Heart left ventricle (tissue), 16 donors: ENCODE results near the gene SPATA45. TPM values are rescaled to one million over a fixed set of nuclear protein-coding genes. Genes with fewer than 3 reads are reported as not detected.

Experiments used
- ATAC-seq, 4 donors: fragments of 200-7000 bp; cut with Tn5 transposase; one replicate each; pipeline ENCODE4 v1.9.1; 2020 to 2022; ENCODE audit warnings: moderate library complexity in 4 of 4, mild to moderate bottlenecking in 3 of 4, moderate number of reproducible peaks in 1 of 4
- DNase-seq, 5 donors: peaks; one replicate each; pipeline ENCODE4 v3.0.0-alpha.2; 2020
- H3K27ac ChIP-seq, 12 donors: fragments of 200-600 bp; sonication (generic) in 4 of 12; one replicate each; pipeline versions ENCODE4 v1.5.0 to v1.8.0; 2016 to 2022; ENCODE audit warnings: mild to moderate bottlenecking in 2 of 12
- H3K27me3 ChIP-seq, 9 donors: fragments of 200-600 bp; sonication (generic) in 2 of 9; one replicate each; pipeline versions ENCODE4 v1.5.1 to v1.8.0; 2016 to 2022; ENCODE audit warnings: mild to moderate bottlenecking in 3 of 9
- H3K36me3 ChIP-seq, 9 donors: fragments of 200-600 bp; sonication (generic) in 2 of 9; one replicate each; pipeline versions ENCODE4 v1.5.0 to v1.8.0; 2018 to 2022; ENCODE audit warnings: mild to moderate bottlenecking in 2 of 9
- H3K4me1 ChIP-seq, 12 donors: fragments of 200-600 bp; sonication (generic) in 4 of 12; one replicate each; pipeline versions ENCODE4 v1.5.0 to v1.8.0; 2016 to 2022; ENCODE audit warnings: mild to moderate bottlenecking in 3 of 12
- H3K4me3 ChIP-seq, 12 donors: fragments of 200-600 bp; sonication (generic) in 4 of 12; one replicate each; pipeline versions ENCODE4 v1.5.0 to v1.8.0; 2017 to 2022; ENCODE audit warnings: mild to moderate bottlenecking in 9 of 12, moderate library complexity in 4 of 12
- H3K9me3 ChIP-seq, 12 donors: fragments of 200-600 bp; sonication (generic) in 4 of 12; one replicate each; pipeline versions ENCODE4 v1.5.0 to v1.8.0; 2016 to 2022; ENCODE audit warnings: mild to moderate bottlenecking in 1 of 12
- CTCF ChIP-seq, 12 donors: fragments of 200-600 bp; sonication (generic) in 4 of 12; IDR thresholded peaks; one replicate each; pipeline versions ENCODE4 v1.5.0 to v1.8.0; 2018 to 2022; ENCODE audit warnings: antibody characterized with exemption in 12 of 12, mild to moderate bottlenecking in 5 of 12
- POLR2A ChIP-seq, 2 donors: fragments of 450-650 bp; IDR thresholded peaks; one replicate each; pipeline ENCODE4 v1.6.1; 2017; ENCODE audit warnings: antibody characterized with exemption in 2 of 2, mild to moderate bottlenecking in 2 of 2, moderate library complexity in 2 of 2
- WGBS, 4 donors: extraction: QIAGEN DNeasy Blood & Tissue Kit in 2 of 4; methylation state at CpG; one replicate each; pipeline versions ENCODE4 v1.1.5 to v1.1.7; 2013 to 2018; 5-methylcytosine and 5-hydroxymethylcytosine counted together
- intact Hi-C, 10 donors: fragments of 100-400 bp; cut with DNase I; formaldehyde crosslinking; loops; one replicate each; pipeline versions ENCODE4 v1.11.1 to v1.14.2; 2022
- long read RNA-seq, 3 donors: library from polyadenylated mRNA; unstranded; transcript quantifications; one replicate each; pipeline ENCODE4 v2.0.0, GENCODE V29; 2020 to 2021
- polyA plus RNA-seq, 2 donors: library from polyadenylated mRNA; stranded (reverse); fragments of 200-250 nt; gene quantifications; one replicate each; pipeline ENCODE4 v1.2.3, GENCODE V29; 2013
- total RNA-seq, 9 donors: library from RNA; depleted of rRNA in 2 of 9; stranded (reverse); fragments of >200 nt in 2 of 9; fragmentation: NEBNext Ultra II Directional in 3 of 9; extraction: Animal tissue kit (Norgen Biotek cat#: 25700) in 3 of 9; gene quantifications; one replicate each; pipeline versions ENCODE4 v1.1.0 to v1.2.4, GENCODE V29; 2016 to 2023
- donor health status: ischemic (EF 13 %, LVEDD 7.1; RV severe dilation, severe dysfunction).
- donor health status: healthy with polysubstance abuse.
- donor health status: DM: no; HTN: yes; CAD: no.
- donor health status: DM: no; HTN: no; CAD: no.
- donor health status: ischemic (EF 25% LVEDD 6.9; RV normal size, moderate dysfunction).
- donor health status: ischemic (EF 25% LVEDD 5.7; RV mildly dilated, moderate dysfunction).
- donor health status: healthy.
- donor health status: DM: yes; HTN: yes; CAD: no.
- donor health status: ischemic (EF 35%, LVEDD 5.7; RV mildly dilated, moderate dysfunction).
- donor health status: nonischemic (EF 11% LVEDD 7.7; RV severe dilation, severe dysfunction).
- donor health status: DM: yes; HTN: yes; CAD: no.
- donor health status: PGD.
- donor health status: ischemic (EF 29% LVEDD 5.4; RV normal size, mild dysfunction).
- donor health status: nonischemic (EF 23%, LVEDD 6.1; RV moderate dilation, normal function).

The SPATA45 gene
- total RNA-seq (not detected), polyA plus RNA-seq (not detected)
- long read RNA-seq, donor 1 = 0 reads
- long read RNA-seq, donor 2 = 0 reads
- long read RNA-seq, donor 3 = 0 reads

GRCh38 chr1:212847549-212847948, at the start of gene SPATA45:
SPATA45 (minus strand) TSS chr1:212847649; CDS start chr1:212836149, 11,500 bp downstream.
- Histone ChIP-seq H3K4me3 (no peak within 1 kb of the TSS), H3K9me3 (no peaks in the 10 kb centered on the region), H3K27me3 (no peaks in the 10 kb centered on the region), H3K27ac (no peak within 1 kb of the TSS), H3K36me3 (no peaks in the 10 kb centered on the region), H3K4me1 (no peaks in the 10 kb centered on the region)
- ATAC-seq = no peak
- no peak for DNase-seq
- TF ChIP-seq CTCF (IDR thresholded peaks at IDR 0.05) = no peak
- TF ChIP-seq POLR2A (IDR thresholded peaks at IDR 0.05) = no peak
- intact Hi-C loops = no loop called here
- 88 to 97% (median 94%) methylated on average over 4 of the region's 4 CpGs for whole genome bisulfite sequencing, 4 donors

GRCh38 chr1:212892108-212892507, 44.7 kb upstream of the SPATA45 start:
- no peak for ATAC-seq
- H3K36me3 ChIP-seq = peaks cover 0 to 89% (median 74%) of the 10 kb centered on the region in 9 donors
- WGBS, 4 donors = 90 to 100% (median 94%) methylated on average over 1 of the region's 1 CpG
- H3K27me3 ChIP-seq = no peaks in the 10 kb centered on the region
- TF ChIP-seq POLR2A (IDR thresholded peaks at IDR 0.05) = no peak
- no peak for TF ChIP-seq CTCF (IDR thresholded peaks at IDR 0.05)
- DNase-seq = no peak
- H3K4me3 ChIP-seq = no peak overlapping the region
- intact Hi-C loops = no loop called here
- no peaks in the 10 kb centered on the region for H3K9me3 ChIP-seq
- no peak overlapping the region for H3K27ac ChIP-seq
- H3K4me1 ChIP-seq = no peaks in the 10 kb centered on the region

- 72 to 88% (median 78%) methylated on average over 4 of the region's 4 CpGs for WGBS, 4 donors
- no peak for ATAC-seq
- H3K36me3 ChIP-seq = peaks cover 0 to 87% (median 75%) of the 10 kb centered on the region in 9 donors
- DNase-seq = no peak
- no peaks in the 10 kb centered on the region for H3K27me3 ChIP-seq
- no peaks in the 10 kb centered on the region for H3K4me1 ChIP-seq
- no peak overlapping the region for H3K27ac ChIP-seq
- no peak overlapping the region for H3K4me3 ChIP-seq
- TF ChIP-seq POLR2A (IDR thresholded peaks at IDR 0.05) = no peak
- TF ChIP-seq CTCF (IDR thresholded peaks at IDR 0.05) = no peak
- intact Hi-C loops = loop anchor here in 1 of 10 donors (10.0 kb wide), 1 partner anchor 120 kb away; no protein-coding TSS in a partner anchor
- no peaks in the 10 kb centered on the region for H3K9me3 ChIP-seq
Observed at GRCh38 chr1:212884592-212884991, 37.1 kb upstream of the SPATA45 start.

GRCh38 chr1:212879947-212880690, 32.7 kb upstream of the SPATA45 start:
- H3K9me3 ChIP-seq = no peaks in the 10 kb centered on the region
- DNase-seq (no peak), ATAC-seq (no peak)
- H3K4me3 ChIP-seq = no peak overlapping the region
- no peaks in the 10 kb centered on the region for H3K4me1 ChIP-seq
- intact Hi-C loops = loop anchor here in 1 of 10 donors (10.0 kb wide), 1 partner anchor 125 kb away; no protein-coding TSS in a partner anchor
- no peaks in the 10 kb centered on the region for H3K27me3 ChIP-seq
- WGBS, 4 donors = 82 to 87% (median 85%) methylated on average over 6 of the region's 6 CpGs
- H3K27ac ChIP-seq = no peak overlapping the region
- H3K36me3 ChIP-seq = peaks cover 0 to 81% (median 46%) of the 10 kb centered on the region in 9 donors
- no peak for TF ChIP-seq POLR2A (IDR thresholded peaks at IDR 0.05)
- TF ChIP-seq CTCF (IDR thresholded peaks at IDR 0.05) = no peak
